Endothelial cell of umbilical vein (primary cell): ENCODE measurements around the gene LBX2.

ENCODE experiments used
- CTCF ChIP-seq, 2 donors: IDR thresholded peaks; 1 replicate in 1 of 2; 2 replicates in 1 of 2; pipeline ENCODE4 v1.5.1; 2011; ENCODE audit warnings: low read length in 2 of 2, mild to moderate bottlenecking in 2 of 2, moderate library complexity in 2 of 2, control low read depth in 1 of 2, inconsistent platforms in 1 of 2, low read depth in 1 of 2; ENCODE audit not compliant: insufficient read depth in 1 of 2; ENCODE audit errors: extremely low read depth in 1 of 2
- EZH2 ChIP-seq: IDR thresholded peaks from 2 replicates; pipeline ENCODE4 v1.6.1; 2012; ENCODE audit warnings: borderline replicate concordance, low read depth, mild to moderate bottlenecking, moderate library complexity, low read length, inconsistent platforms; ENCODE audit not compliant: severe bottlenecking

GRCh38 chr2:74472086-74472944, 27.1 kb downstream of the LBX2 start, which contains the start of gene MRPL53:
- TF ChIP-seq EZH2 (no peak), CTCF (IDR thresholded peaks at IDR 0.05; ENCODE audit: extremely low read depth in 1 of 2, insufficient read depth in 1 of 2, low read depth in 1 of 2, low read length in 2 of 2) (no peak)
